Measurements from ENCODE around the gene ARHGEF16.

Gene ARHGEF16

GRCh38 chr1:3463891-3464648 is 9.6 kb downstream of the ARHGEF16 start:
- Histone ChIP-seq H3K4me1 (ENCODE audit: control insufficient read depth, insufficient read depth, low read length) (peaks cover 1% of the 10 kb centered on the region), H3K9me3 (ENCODE audit: control insufficient read depth in 2 of 2, low read length in 2 of 2) (no peaks in the 10 kb centered on the region), H3K27me3 (ENCODE audit: control insufficient read depth in 1 of 2, insufficient read depth in 2 of 2, low read length in 2 of 2) (no peaks in the 10 kb centered on the region), H3K36me3 (ENCODE audit: control insufficient read depth in 2 of 2, insufficient read depth in 2 of 2, low read length in 2 of 2) (no peaks in the 10 kb centered on the region), H3K4me3 (ENCODE audit: low read length in 2 of 2) (no peak overlapping the region), H3K9ac (ENCODE audit: low read length in 2 of 2) (no peak overlapping the region), H3K27ac (ENCODE audit: low read length) (no peak overlapping the region)

GRCh38 chr1:3464649-3465025 is 10.2 kb downstream of the ARHGEF16 start:
- Histone ChIP-seq H3K9me3 (ENCODE audit: control insufficient read depth in 2 of 2, low read length in 2 of 2) (no peaks in the 10 kb centered on the region), H3K4me1 (ENCODE audit: control insufficient read depth, insufficient read depth, low read length) (peaks cover 2% of the 10 kb centered on the region), H3K27me3 (ENCODE audit: control insufficient read depth in 1 of 2, insufficient read depth in 2 of 2, low read length in 2 of 2) (no peaks in the 10 kb centered on the region), H3K4me3 (ENCODE audit: low read length in 2 of 2) (no peak overlapping the region), H3K27ac (ENCODE audit: low read length) (no peak overlapping the region), H3K9ac (ENCODE audit: low read length in 2 of 2) (no peak overlapping the region), H3K36me3 (ENCODE audit: control insufficient read depth in 2 of 2, insufficient read depth in 2 of 2, low read length in 2 of 2) (no peaks in the 10 kb centered on the region)

GRCh38 chr1:3465091-3465934 is 10.8 kb downstream of the ARHGEF16 start:
- peaks cover 2% of the 10 kb centered on the region for H3K4me1 ChIP-seq (ENCODE audit: control insufficient read depth, insufficient read depth, low read length)
- no peak overlapping the region for H3K9ac ChIP-seq (ENCODE audit: low read length in 2 of 2)
- H3K36me3 ChIP-seq (ENCODE audit: control insufficient read depth in 2 of 2, insufficient read depth in 2 of 2, low read length in 2 of 2), result no peaks in the 10 kb centered on the region
- H3K9me3 ChIP-seq (ENCODE audit: control insufficient read depth in 2 of 2, low read length in 2 of 2), result no peaks in the 10 kb centered on the region
- no peaks in the 10 kb centered on the region for H3K27me3 ChIP-seq (ENCODE audit: control insufficient read depth in 1 of 2, insufficient read depth in 2 of 2, low read length in 2 of 2)
- H3K4me3 ChIP-seq (ENCODE audit: low read length in 2 of 2), result no peak overlapping the region
- no peak overlapping the region for H3K27ac ChIP-seq (ENCODE audit: low read length)

- Histone ChIP-seq H3K4me3 (ENCODE audit: low read length in 2 of 2) (no peak overlapping the region), H3K4me1 (ENCODE audit: control insufficient read depth, insufficient read depth, low read length) (peaks cover 2% of the 10 kb centered on the region), H3K36me3 (ENCODE audit: control insufficient read depth in 2 of 2, insufficient read depth in 2 of 2, low read length in 2 of 2) (no peaks in the 10 kb centered on the region), H3K27me3 (ENCODE audit: control insufficient read depth in 1 of 2, insufficient read depth in 2 of 2, low read length in 2 of 2) (no peaks in the 10 kb centered on the region), H3K9me3 (ENCODE audit: control insufficient read depth in 2 of 2, low read length in 2 of 2) (no peaks in the 10 kb centered on the region), H3K9ac (ENCODE audit: low read length in 2 of 2) (no peak overlapping the region), H3K27ac (ENCODE audit: low read length) (no peak overlapping the region)
Observed at GRCh38 chr1:3465935-3466321, 11.5 kb downstream of the ARHGEF16 start.

- no peaks in the 10 kb centered on the region for H3K9me3 ChIP-seq (ENCODE audit: control insufficient read depth in 2 of 2, low read length in 2 of 2)
- H3K9ac ChIP-seq (ENCODE audit: low read length in 2 of 2), result no peak overlapping the region
- H3K36me3 ChIP-seq (ENCODE audit: control insufficient read depth in 2 of 2, insufficient read depth in 2 of 2, low read length in 2 of 2), result no peaks in the 10 kb centered on the region
- no peak overlapping the region for H3K4me3 ChIP-seq (ENCODE audit: low read length in 2 of 2)
- peaks cover 0 to under 1% of the 10 kb centered on the region in 2 donors for H3K27me3 ChIP-seq (ENCODE audit: control insufficient read depth in 1 of 2, insufficient read depth in 2 of 2, low read length in 2 of 2)
- no peak overlapping the region for H3K27ac ChIP-seq (ENCODE audit: low read length)
- H3K4me1 ChIP-seq (ENCODE audit: control insufficient read depth, insufficient read depth, low read length), result peaks cover 2% of the 10 kb centered on the region
Observed at GRCh38 chr1:3466366-3467075, 12.1 kb downstream of the ARHGEF16 start.

- no peak overlapping the region for H3K9ac ChIP-seq (ENCODE audit: low read length in 2 of 2)
- no peak overlapping the region for H3K4me3 ChIP-seq (ENCODE audit: low read length in 2 of 2)
- H3K4me1 ChIP-seq (ENCODE audit: control insufficient read depth, insufficient read depth, low read length), result peaks cover 2% of the 10 kb centered on the region
- H3K27me3 ChIP-seq (ENCODE audit: control insufficient read depth in 1 of 2, insufficient read depth in 2 of 2, low read length in 2 of 2), result peaks cover 0 to 2% of the 10 kb centered on the region in 2 donors
- H3K36me3 ChIP-seq (ENCODE audit: control insufficient read depth in 2 of 2, insufficient read depth in 2 of 2, low read length in 2 of 2), result no peaks in the 10 kb centered on the region
- H3K27ac ChIP-seq (ENCODE audit: low read length), result no peak overlapping the region
- no peaks in the 10 kb centered on the region for H3K9me3 ChIP-seq (ENCODE audit: control insufficient read depth in 2 of 2, low read length in 2 of 2)
Observed at GRCh38 chr1:3467096-3468036, 12.9 kb downstream of the ARHGEF16 start.

GRCh38 chr1:3468236-3469103 is 14.0 kb downstream of the ARHGEF16 start:
- Histone ChIP-seq H3K4me3 (ENCODE audit: low read length in 2 of 2) (no peak overlapping the region), H3K9me3 (ENCODE audit: control insufficient read depth in 2 of 2, low read length in 2 of 2) (no peaks in the 10 kb centered on the region), H3K36me3 (ENCODE audit: control insufficient read depth in 2 of 2, insufficient read depth in 2 of 2, low read length in 2 of 2) (no peaks in the 10 kb centered on the region), H3K9ac (ENCODE audit: low read length in 2 of 2) (no peak overlapping the region), H3K27ac (ENCODE audit: low read length) (no peak overlapping the region), H3K27me3 (ENCODE audit: control insufficient read depth in 1 of 2, insufficient read depth in 2 of 2, low read length in 2 of 2) (peaks cover 0 to 2% of the 10 kb centered on the region in 2 donors), H3K4me1 (ENCODE audit: control insufficient read depth, insufficient read depth, low read length) (peaks cover 2% of the 10 kb centered on the region)

- H3K4me1 ChIP-seq (ENCODE audit: control insufficient read depth, insufficient read depth, low read length), result peaks cover 2% of the 10 kb centered on the region
- peaks cover 2 to 4% of the 10 kb centered on the region in 2 donors for H3K27me3 ChIP-seq (ENCODE audit: control insufficient read depth in 1 of 2, insufficient read depth in 2 of 2, low read length in 2 of 2)
- no peak overlapping the region for H3K4me3 ChIP-seq (ENCODE audit: low read length in 2 of 2)
- no peak overlapping the region for H3K27ac ChIP-seq (ENCODE audit: low read length)
- H3K9me3 ChIP-seq (ENCODE audit: control insufficient read depth in 2 of 2, low read length in 2 of 2), result no peaks in the 10 kb centered on the region
- no peak overlapping the region for H3K9ac ChIP-seq (ENCODE audit: low read length in 2 of 2)
- H3K36me3 ChIP-seq (ENCODE audit: control insufficient read depth in 2 of 2, insufficient read depth in 2 of 2, low read length in 2 of 2), result no peaks in the 10 kb centered on the region
Observed at GRCh38 chr1:3469104-3469848, 14.8 kb downstream of the ARHGEF16 start.

All from stomach smooth muscle (tissue), 2 donors.